Calu3 (cell line): ENCODE results near the gene LHFPL4. TPM values are rescaled to one million over a fixed set of nuclear protein-coding genes. Genes with fewer than 3 reads are reported as not detected.
"Not testable (repeated sequence)": the region's sequence is repeated elsewhere in the genome, so short reads cannot be mapped to it uniquely, and the experiment has no call there.

Source experiments
- BruUV-seq: library from RNA; stranded (reverse); fragments of 400-500 nt; replicated peaks from 2 replicates; lab custom pipeline; 2021; lab: Mats Ljungman, UMichigan
- CTCF ChIA-PET: fragments of 300-600 bp; sonication (Branson Sonifier 250); formaldehyde crosslinking; loops from one replicate; lab custom pipeline; 2022; ENCODE audit warnings: antibody characterized with exemption; lab: Charles Lee
- DNase-seq: peaks from one replicate; pipeline ENCODE4 v3.0.0; 2022
- H3K27ac Mint-ChIP-seq: one replicate; pipeline ENCODE4 v1.8.0; 2022; ENCODE audit warnings: mixed read lengths; ENCODE audit not compliant: unreplicated experiment
- H3K27me3 Mint-ChIP-seq: one replicate; pipeline ENCODE4 v1.8.0; 2022; ENCODE audit warnings: mixed read lengths; ENCODE audit not compliant: unreplicated experiment
- H3K36me3 Mint-ChIP-seq: one replicate; pipeline ENCODE4 v1.8.0; 2022; ENCODE audit warnings: mild to moderate bottlenecking, moderate library complexity, mixed read lengths; ENCODE audit not compliant: insufficient read depth, unreplicated experiment
- H3K4me1 Mint-ChIP-seq: one replicate; pipeline ENCODE4 v1.8.0; 2022; ENCODE audit warnings: mild to moderate bottlenecking, low read depth, mixed read lengths; ENCODE audit not compliant: unreplicated experiment
- H3K4me3 Mint-ChIP-seq: one replicate; pipeline ENCODE4 v1.8.0; 2022; ENCODE audit warnings: mild to moderate bottlenecking, low read depth, moderate library complexity, mixed read lengths; ENCODE audit not compliant: unreplicated experiment
- H3K9me3 Mint-ChIP-seq: one replicate; pipeline ENCODE4 v1.8.0; 2022; ENCODE audit warnings: low read depth, mixed read lengths; ENCODE audit not compliant: unreplicated experiment
- CTCF ChIP-seq: fragments of 200-600 bp; IDR thresholded peaks from one replicate; pipeline ENCODE4 v1.8.0; 2022; ENCODE audit warnings: antibody characterized with exemption; ENCODE audit not compliant: unreplicated experiment
- intact Hi-C: fragments of 100-400 bp; cut with micrococcal nuclease; formaldehyde crosslinking; loops from one replicate; pipeline ENCODE4 v1.10.0; 2022; ENCODE audit not compliant: unreplicated experiment
- total RNA-seq: library from RNA; stranded (reverse); gene quantifications from 2 replicates; pipeline ENCODE4 v1.2.3, GENCODE V29; 2022

LHFPL4 gene
- total RNA-seq, 1 experiment from 2014 or later, result not detected

- BruUV-seq, result no TSS peak
- Mint-ChIP-seq H3K36me3 (no peaks in the 10 kb centered on the region), H3K4me1 (no peaks in the 10 kb centered on the region), H3K27ac (no peak overlapping the region), H3K27me3 (peaks cover 31% of the 10 kb centered on the region), H3K4me3 (no peak overlapping the region), H3K9me3 (no peaks in the 10 kb centered on the region)
- CTCF ChIA-PET, result no interaction called here
- TF ChIP-seq CTCF, result no peak
- intact Hi-C loops, result no loop called here
- no peak for DNase-seq
These were observed 11.7 kb upstream of the LHFPL4 start for GRCh38 chr3:9565316-9565715.

GRCh38 chr3:9563851-9564250 lies 10.2 kb upstream of the LHFPL4 start:
- H3K4me3 Mint-ChIP-seq, result no peak overlapping the region
- intact Hi-C loops, result no loop called here
- CTCF ChIA-PET, result no interaction called here
- BruUV-seq, result no TSS peak
- no peak for DNase-seq
- H3K27me3 Mint-ChIP-seq, result peaks cover 25% of the 10 kb centered on the region
- H3K4me1 Mint-ChIP-seq, result no peaks in the 10 kb centered on the region
- no peaks in the 10 kb centered on the region for H3K36me3 Mint-ChIP-seq
- H3K27ac Mint-ChIP-seq, result no peak overlapping the region
- no peak for TF ChIP-seq CTCF
- H3K9me3 Mint-ChIP-seq, result no peaks in the 10 kb centered on the region

- intact Hi-C loops, BruUV-seq, H3K9me3 Mint-ChIP-seq, DNase-seq, H3K27ac Mint-ChIP-seq, H3K36me3 Mint-ChIP-seq, H3K4me1 Mint-ChIP-seq, CTCF ChIA-PET, H3K4me3 Mint-ChIP-seq: not testable (repeated sequence)
- H3K27me3 Mint-ChIP-seq, result peaks cover 51% of the 10 kb centered on the region
These were observed 6.4 kb upstream of the LHFPL4 start for GRCh38 chr3:9560056-9560455.

GRCh38 chr3:9553948-9554513 lies 409 bp upstream of the LHFPL4 start:
- Mint-ChIP-seq H3K27me3 (peaks cover 57% of the 10 kb centered on the region), H3K9me3 (no peaks in the 10 kb centered on the region), H3K4me1 (no peaks in the 10 kb centered on the region), H3K4me3 (no peak overlapping the region), H3K27ac (no peak overlapping the region), H3K36me3 (no peaks in the 10 kb centered on the region)
- CTCF ChIA-PET, result no interaction called here
- no peak for TF ChIP-seq CTCF
- no TSS peak for BruUV-seq
- DNase-seq, result no peak
- intact Hi-C loops, result no loop called here

GRCh38 chr3:9552252-9552999 lies 1.2 kb downstream of the LHFPL4 start:
- Mint-ChIP-seq H3K4me3 (no peak overlapping the region), H3K36me3 (no peaks in the 10 kb centered on the region)
- CTCF ChIA-PET, result interaction anchor here (0.5 to 0.7 kb wide), 2 partner anchors 159 to 201 kb away, joined by 4 to 5 read pairs; no protein-coding TSS in a partner anchor

More at GRCh38 chr3:9552252-9552999, 1.2 kb downstream of the LHFPL4 start:
- BruUV-seq, result no TSS peak
- Mint-ChIP-seq H3K9me3 (no peaks in the 10 kb centered on the region), H3K27me3 (peaks cover 61% of the 10 kb centered on the region), H3K27ac (no peak overlapping the region), H3K4me1 (no peaks in the 10 kb centered on the region)
- no peak for TF ChIP-seq CTCF
- DNase-seq, result no peak
- intact Hi-C loops, result no loop called here
